A549 (cell line): ENCODE data around the gene SLC11A1. TPM values are rescaled to one million over a fixed set of nuclear protein-coding genes. Genes with fewer than 3 reads are reported as not detected.

ENCODE experiments used
- ATAC-seq, 2 experiments: fragments of 200-7000 bp in 1 of 2; fragments of >200 bp in 1 of 2; cut with Nextera tagmentation in 1 of 2; cut with Tn5 transposase in 1 of 2; 3 replicates each; pipeline versions ENCODE4 v1.8.0 to v1.9.1; 2018 to 2020; ENCODE audit warnings: mild to moderate bottlenecking in 1 of 2, moderate library complexity in 1 of 2
- CTCF ChIA-PET: fragments of 300-600 bp; sonication (Branson Sonifier 250); formaldehyde crosslinking; extraction: SDS; loops from one replicate; lab custom pipeline; 2021; ENCODE audit warnings: antibody characterized with exemption, inconsistent platforms; lab: Yijun Ruan, JAX
- POLR2A ChIA-PET: fragments of 350-600 bp; formaldehyde crosslinking; extraction: SDS; loops from one replicate; lab custom pipeline; 2021; ENCODE audit warnings: antibody characterized with exemption, inconsistent platforms; lab: Yijun Ruan, JAX
- DNase-seq, 2 experiments: peaks; one replicate each; pipeline versions ENCODE4 v3.0.0 to v3.0.0-alpha.2; 2011 to 2016; ENCODE audit warnings: low read depth in 1 of 2, low spot score in 1 of 2
- FAIRE-seq: peaks from 2 replicates; lab custom pipeline; 2011; peaks lifted over from hg19 to GRCh38; lab: Jason Lieb, UNC
- H3K27ac ChIP-seq, 2 experiments: fragments of >200 bp; sonication (Bioruptor Twin); formaldehyde crosslinking; 3 replicates each; pipeline ENCODE4 v1.5.1; 2016 to 2017
- H3K4me1 ChIP-seq: fragments of >200 bp; sonication (Bioruptor Twin); formaldehyde crosslinking; 3 replicates; pipeline ENCODE4 v1.6.1; 2016
- H3K4me2 ChIP-seq: fragments of >200 bp; sonication (Bioruptor Twin); formaldehyde crosslinking; 3 replicates; pipeline ENCODE4 v1.6.1; 2016
- H3K4me3 ChIP-seq: fragments of >200 bp; sonication (Bioruptor Twin); formaldehyde crosslinking; 3 replicates; pipeline ENCODE4 v1.5.1; 2016
- H3K9me3 ChIP-seq: fragments of >200 bp; sonication (Bioruptor Twin); formaldehyde crosslinking; 3 replicates; pipeline ENCODE4 v1.6.1; 2016
- CBX2 ChIP-seq: fragments of 200-600 bp; sonication (generic); IDR thresholded peaks from 2 replicates; pipeline ENCODE4 v1.6.1; 2016; ENCODE audit warnings: low read depth, mild to moderate bottlenecking, borderline replicate concordance
- EHMT2 ChIP-seq: fragments of 200-600 bp; sonication (generic); IDR thresholded peaks from 2 replicates; pipeline ENCODE4 v1.6.1; 2016; ENCODE audit warnings: antibody characterized with exemption, low read depth, mild to moderate bottlenecking, moderate library complexity
- EP300 ChIP-seq, 2 experiments: fragments of >200 bp; sonication (Bioruptor Twin); formaldehyde crosslinking; IDR thresholded peaks; 2 replicates in 1 of 2; 3 replicates in 1 of 2; pipeline ENCODE4 v1.6.1; 2016 to 2017
- FOXS1 ChIP-seq: fragments of 250-450 bp; sonication (Bioruptor Pico); IDR thresholded peaks from 2 replicates; pipeline ENCODE4 v1.5.0; 2020; ENCODE audit warnings: mild to moderate bottlenecking, moderate library complexity
- GATA3 ChIP-seq: IDR thresholded peaks from 2 replicates; pipeline ENCODE4 v1.6.1; 2012; ENCODE audit warnings: borderline replicate concordance
- HDAC2 ChIP-seq: fragments of 200-600 bp; sonication (generic); IDR thresholded peaks from 2 replicates; pipeline ENCODE4 v1.6.1; 2016
- HEYL ChIP-seq: fragments of 250-450 bp; sonication (Bioruptor Pico); IDR thresholded peaks from 2 replicates; pipeline ENCODE4 v1.8.0; 2021; ENCODE audit warnings: mild to moderate bottlenecking, moderate library complexity
- HOXA7 ChIP-seq: fragments of 250-450 bp; sonication (Bioruptor Pico); IDR thresholded peaks from 2 replicates; pipeline ENCODE4 v1.5.0; 2020; ENCODE audit warnings: mild to moderate bottlenecking, moderate library complexity
- KDM1A ChIP-seq: fragments of 200-600 bp; sonication (generic); IDR thresholded peaks from 2 replicates; pipeline ENCODE4 v1.6.1; 2016; ENCODE audit warnings: low read depth, mild to moderate bottlenecking
- POLR2AphosphoS2 ChIP-seq: conservative IDR thresholded peaks from 2 replicates; pipeline ENCODE4 v1.6.1; 2012; ENCODE audit warnings: low read length, improper control_type of control experiment, inconsistent platforms
- RAD21 ChIP-seq, 2 experiments: fragments of >200 bp in 1 of 2; sonication (Bioruptor Twin) in 1 of 2; formaldehyde crosslinking in 1 of 2; IDR thresholded peaks in 1 of 2; conservative IDR thresholded peaks in 1 of 2; 2 replicates in 1 of 2; 3 replicates in 1 of 2; pipeline ENCODE4 v1.6.1; 2012 to 2018; ENCODE audit warnings: inconsistent platforms in 1 of 2
- RCOR1 ChIP-seq: fragments of 150-350 bp; IDR thresholded peaks from 2 replicates; pipeline ENCODE4 v1.6.1; 2014; ENCODE audit warnings: antibody characterized with exemption, low read length, low read depth
- RFX5 ChIP-seq: fragments of 450-650 bp; IDR thresholded peaks from 2 replicates; pipeline ENCODE4 v1.7.1; 2014; ENCODE audit warnings: antibody characterized with exemption, mild to moderate bottlenecking, moderate library complexity
- RNF2 ChIP-seq: fragments of 200-600 bp; sonication (generic); IDR thresholded peaks from 2 replicates; pipeline ENCODE4 v1.6.1; 2016; ENCODE audit warnings: low read depth, mild to moderate bottlenecking, antibody characterized with exemption, moderate library complexity, borderline replicate concordance
- SMC3 ChIP-seq: fragments of >200 bp; sonication (Bioruptor Twin); formaldehyde crosslinking; IDR thresholded peaks from 3 replicates; pipeline ENCODE4 v1.6.1; 2018; ENCODE audit warnings: inconsistent platforms
- SREBF2 ChIP-seq: fragments of 450-650 bp; IDR thresholded peaks from 2 replicates; pipeline ENCODE4 v1.6.1; 2014; ENCODE audit warnings: mild to moderate bottlenecking, moderate library complexity
- TFCP2L1 ChIP-seq: fragments of 250-450 bp; sonication (Bioruptor Pico); IDR thresholded peaks from 2 replicates; pipeline ENCODE4 v1.5.0; 2021; ENCODE audit warnings: mild to moderate bottlenecking
- ZC3H11A ChIP-seq: fragments of 450-650 bp; IDR thresholded peaks from 2 replicates; pipeline ENCODE4 v1.6.1; 2014; ENCODE audit warnings: antibody characterized with exemption, mild to moderate bottlenecking
- ZNF302 ChIP-seq: fragments of 250-450 bp; sonication (Bioruptor Pico); IDR thresholded peaks from 2 replicates; pipeline ENCODE4 v1.9.0; 2021; ENCODE audit warnings: inconsistent platforms, mild to moderate bottlenecking, moderate library complexity
- WGBS: methylation state at CpG from one replicate; pipeline ENCODE4 v1.1.6; 2017; ENCODE audit errors: missing lambda C conversion rate; 5-methylcytosine and 5-hydroxymethylcytosine counted together
- polyA plus RNA-seq, 4 experiments: library from polyadenylated mRNA; depleted of rRNA in 3 of 4; stranded (reverse); fragments of >200 nt; fragmentation: RNase III in 1 of 4; extraction: RNeasy Plus Mini Kit Qiagen cat#74134 plus additional on column Dnase treatment in 1 of 4; gene quantifications; 2 replicates in 3 of 4; 3 replicates in 1 of 4; pipeline ENCODE4 v1.2.3, GENCODE V29; 2011 to 2017
- TF ChIP-seq, protein P1 (sequence below): fragments of 250-450 bp; sonication (Bioruptor Pico); IDR thresholded peaks from 2 replicates; pipeline ENCODE4 v1.5.0; 2021; ENCODE audit warnings: mild to moderate bottlenecking, moderate library complexity, borderline replicate concordance
- TF ChIP-seq, protein P2 (sequence below): IDR thresholded peaks from 2 replicates; pipeline ENCODE4 v1.6.1; 2012
- TF ChIP-seq, protein P3 (sequence below): IDR thresholded peaks from 2 replicates; pipeline ENCODE4 v1.6.1; 2012
- TF ChIP-seq, protein P4 (sequence below): fragments of >200 bp; sonication (Bioruptor Twin); formaldehyde crosslinking; IDR thresholded peaks from 3 replicates; pipeline ENCODE4 v1.5.1; 2016

The SLC11A1 gene
- polyA plus RNA-seq, 2 of the 4 experiments (the other 2 are of a cell fraction) = 0.18 to 0.52 TPM

DNA sequence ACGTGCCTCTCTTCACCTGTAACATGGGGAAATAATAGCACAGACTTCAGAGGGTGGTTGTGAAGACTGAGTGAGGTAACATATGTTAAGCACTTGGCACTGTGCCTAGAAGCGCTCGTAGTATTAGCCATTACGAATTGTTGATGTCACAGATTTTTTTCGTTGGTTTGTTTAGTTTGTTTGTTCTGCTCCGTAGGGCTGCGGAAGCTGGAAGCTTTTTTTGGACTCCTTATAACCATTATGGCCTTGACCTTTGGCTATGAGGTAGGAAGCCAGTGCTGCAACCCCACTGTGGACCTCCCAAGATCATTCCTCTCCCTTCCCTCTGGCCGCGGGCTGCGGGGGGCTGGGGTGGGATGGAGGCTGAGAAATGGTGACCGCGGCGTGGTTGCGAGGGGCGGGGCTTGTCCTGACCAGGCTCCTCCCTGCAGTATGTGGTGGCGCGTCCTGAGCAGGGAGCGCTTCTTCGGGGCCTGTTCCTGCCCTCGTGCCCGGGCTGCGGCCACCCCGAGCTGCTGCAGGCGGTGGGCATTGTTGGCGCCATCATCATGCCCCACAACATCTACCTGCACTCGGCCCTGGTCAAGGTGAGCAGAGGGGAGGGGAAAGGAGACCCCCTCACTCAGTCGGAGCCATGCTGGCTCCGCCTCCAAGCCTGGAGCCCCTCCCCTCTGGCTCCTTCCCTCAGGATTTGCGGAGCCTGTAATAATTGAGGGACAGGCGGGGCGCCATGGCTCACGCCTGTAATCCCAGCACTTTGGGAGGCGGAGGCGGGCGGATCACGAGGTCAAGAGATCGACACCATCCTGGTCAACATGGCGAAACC lies 5.5 kb downstream of the SLC11A1 start (continued):
- TF ChIP-seq, protein P1, sequence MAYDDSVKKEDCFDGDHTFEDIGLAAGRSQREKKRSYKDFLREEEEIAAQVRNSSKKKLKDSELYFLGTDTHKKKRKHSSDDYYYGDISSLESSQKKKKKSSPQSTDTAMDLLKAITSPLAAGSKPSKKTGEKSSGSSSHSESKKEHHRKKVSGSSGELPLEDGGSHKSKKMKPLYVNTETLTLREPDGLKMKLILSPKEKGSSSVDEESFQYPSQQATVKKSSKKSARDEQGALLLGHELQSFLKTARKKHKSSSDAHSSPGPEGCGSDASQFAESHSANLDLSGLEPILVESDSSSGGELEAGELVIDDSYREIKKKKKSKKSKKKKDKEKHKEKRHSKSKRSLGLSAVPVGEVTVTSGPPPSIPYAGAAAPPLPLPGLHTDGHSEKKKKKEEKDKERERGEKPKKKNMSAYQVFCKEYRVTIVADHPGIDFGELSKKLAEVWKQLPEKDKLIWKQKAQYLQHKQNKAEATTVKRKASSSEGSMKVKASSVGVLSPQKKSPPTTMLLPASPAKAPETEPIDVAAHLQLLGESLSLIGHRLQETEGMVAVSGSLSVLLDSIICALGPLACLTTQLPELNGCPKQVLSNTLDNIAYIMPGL = no peak
- no peak for TF ChIP-seq CBX2
- no peak for TF ChIP-seq ZNF302 (CRISPR knock-in tag)
- peak; percentile 24 to 71; a peak in 3 of 5 replicates for TF ChIP-seq EP300 (IDR thresholded peaks at IDR 0.05)
- TF ChIP-seq, protein P2, sequence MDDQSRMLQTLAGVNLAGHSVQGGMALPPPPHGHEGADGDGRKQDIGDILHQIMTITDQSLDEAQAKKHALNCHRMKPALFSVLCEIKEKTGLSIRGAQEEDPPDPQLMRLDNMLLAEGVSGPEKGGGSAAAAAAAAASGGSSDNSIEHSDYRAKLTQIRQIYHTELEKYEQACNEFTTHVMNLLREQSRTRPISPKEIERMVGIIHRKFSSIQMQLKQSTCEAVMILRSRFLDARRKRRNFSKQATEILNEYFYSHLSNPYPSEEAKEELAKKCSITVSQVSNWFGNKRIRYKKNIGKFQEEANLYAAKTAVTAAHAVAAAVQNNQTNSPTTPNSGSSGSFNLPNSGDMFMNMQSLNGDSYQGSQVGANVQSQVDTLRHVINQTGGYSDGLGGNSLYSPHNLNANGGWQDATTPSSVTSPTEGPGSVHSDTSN = no peak
- TF ChIP-seq EHMT2 = no peak

DNA sequence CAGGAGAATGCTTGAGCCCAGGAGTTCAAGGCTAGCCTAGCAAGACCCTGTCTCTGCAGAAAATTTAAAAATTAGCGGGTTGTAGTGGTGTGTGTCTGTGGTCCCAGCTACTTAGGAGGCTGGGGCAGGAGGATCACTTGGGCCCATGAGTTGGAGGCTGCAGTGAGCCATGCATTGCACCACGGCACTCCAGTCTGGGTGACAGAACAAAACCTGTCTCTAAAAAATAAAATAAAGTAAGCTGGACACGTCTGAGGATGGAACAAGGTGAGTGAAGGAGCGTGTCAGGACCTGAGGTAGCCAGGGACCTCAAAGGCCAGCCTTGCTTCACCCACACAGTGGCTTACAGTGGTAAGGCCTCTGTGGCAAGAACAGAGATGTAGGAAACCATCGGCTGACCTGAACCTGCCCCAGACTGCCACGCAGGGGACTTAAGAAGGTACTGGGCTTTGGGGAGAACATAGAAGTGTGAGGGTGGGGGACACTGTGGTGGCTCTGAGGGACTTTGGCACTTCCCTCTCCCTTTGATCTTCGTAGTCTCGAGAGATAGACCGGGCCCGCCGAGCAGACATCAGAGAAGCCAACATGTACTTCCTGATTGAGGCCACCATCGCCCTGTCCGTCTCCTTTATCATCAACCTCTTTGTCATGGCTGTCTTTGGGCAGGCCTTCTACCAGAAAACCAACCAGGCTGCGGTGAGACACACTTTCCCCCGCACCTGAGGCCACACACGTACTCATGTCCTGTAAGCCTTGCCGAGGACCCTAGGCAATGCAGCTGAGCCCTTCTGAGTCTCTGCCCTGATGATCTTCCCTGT lies 7.5 kb downstream of the SLC11A1 start:
- H3K4me1 ChIP-seq = peaks cover 9% of the 10 kb centered on the region
- TF ChIP-seq HOXA7 (CRISPR knock-in tag) (no peak), SREBF2 (no peak), HEYL (CRISPR knock-in tag) (no peak), SMC3 (no peak), CBX2 (no peak), FOXS1 (no peak), RAD21 (conservative IDR thresholded peaks at IDR 0.05 in 1 of 2, IDR thresholded peaks at IDR 0.05 in 1 of 2) (no peak), GATA3 (no peak), HDAC2 (no peak), TFCP2L1 (no peak), KDM1A (no peak), POLR2AphosphoS2 (no peak), RNF2 (no peak), ZC3H11A (no peak), RCOR1 (no peak), RFX5 (no peak)
- TF ChIP-seq, protein P2 = no peak
- TF ChIP-seq, protein P3, sequence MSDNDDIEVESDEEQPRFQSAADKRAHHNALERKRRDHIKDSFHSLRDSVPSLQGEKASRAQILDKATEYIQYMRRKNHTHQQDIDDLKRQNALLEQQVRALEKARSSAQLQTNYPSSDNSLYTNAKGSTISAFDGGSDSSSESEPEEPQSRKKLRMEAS = no peak
- TF ChIP-seq, protein P4, sequence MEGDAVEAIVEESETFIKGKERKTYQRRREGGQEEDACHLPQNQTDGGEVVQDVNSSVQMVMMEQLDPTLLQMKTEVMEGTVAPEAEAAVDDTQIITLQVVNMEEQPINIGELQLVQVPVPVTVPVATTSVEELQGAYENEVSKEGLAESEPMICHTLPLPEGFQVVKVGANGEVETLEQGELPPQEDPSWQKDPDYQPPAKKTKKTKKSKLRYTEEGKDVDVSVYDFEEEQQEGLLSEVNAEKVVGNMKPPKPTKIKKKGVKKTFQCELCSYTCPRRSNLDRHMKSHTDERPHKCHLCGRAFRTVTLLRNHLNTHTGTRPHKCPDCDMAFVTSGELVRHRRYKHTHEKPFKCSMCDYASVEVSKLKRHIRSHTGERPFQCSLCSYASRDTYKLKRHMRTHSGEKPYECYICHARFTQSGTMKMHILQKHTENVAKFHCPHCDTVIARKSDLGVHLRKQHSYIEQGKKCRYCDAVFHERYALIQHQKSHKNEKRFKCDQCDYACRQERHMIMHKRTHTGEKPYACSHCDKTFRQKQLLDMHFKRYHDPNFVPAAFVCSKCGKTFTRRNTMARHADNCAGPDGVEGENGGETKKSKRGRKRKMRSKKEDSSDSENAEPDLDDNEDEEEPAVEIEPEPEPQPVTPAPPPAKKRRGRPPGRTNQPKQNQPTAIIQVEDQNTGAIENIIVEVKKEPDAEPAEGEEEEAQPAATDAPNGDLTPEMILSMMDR = no peak
- 88% methylated on average over 17 of the region's 17 CpGs for WGBS
- H3K4me3 ChIP-seq = no peak overlapping the region
- no peak for FAIRE-seq
- H3K27ac ChIP-seq = no peak overlapping the region
- H3K9me3 ChIP-seq = no peaks in the 10 kb centered on the region
- POLR2A ChIA-PET = no interaction called here
- DNase-seq = no peak
- no peak for ATAC-seq
- CTCF ChIA-PET = interaction anchor here (0.6 to 2.7 kb wide), 5 partner anchors 33 to 116 kb away, joined by 3 to 9 read pairs (median 3); partner anchors contain the start of gene CATIP
- H3K4me2 ChIP-seq = no peak overlapping the region
